MM.1S (cell line): ENCODE data around the gene ZNF592.

Experiments used
- CTCF ChIP-seq: fragments of 300-600 bp; sonication (generic); IDR thresholded peaks from 2 replicates; pipeline ENCODE4 v1.5.1; 2016; ENCODE audit warnings: antibody characterized with exemption, low read length, mixed read lengths
- EZH2phosphoT487 ChIP-seq: fragments of 300-600 bp; sonication (generic); IDR thresholded peaks from 2 replicates; pipeline ENCODE4 v1.6.1; 2018; ENCODE audit warnings: antibody characterized with exemption, low read length

- TF ChIP-seq CTCF (no peak), EZH2phosphoT487 (no peak)
Measured at GRCh38 chr15:84852212-84852611, 103.8 kb downstream of the ZNF592 start.
